MV-4-11 (cell line): Measurements from ENCODE around the gene TCP11.
"Not testable (repeated sequence)": the region's sequence is repeated elsewhere in the genome, so short reads cannot be mapped to it uniquely, and the experiment has no call there.

Source experiments
- DNase-seq: peaks from one replicate; lab custom pipeline; 2025; lab: John Stamatoyannopoulos, UW

Gene TCP11

DNA sequence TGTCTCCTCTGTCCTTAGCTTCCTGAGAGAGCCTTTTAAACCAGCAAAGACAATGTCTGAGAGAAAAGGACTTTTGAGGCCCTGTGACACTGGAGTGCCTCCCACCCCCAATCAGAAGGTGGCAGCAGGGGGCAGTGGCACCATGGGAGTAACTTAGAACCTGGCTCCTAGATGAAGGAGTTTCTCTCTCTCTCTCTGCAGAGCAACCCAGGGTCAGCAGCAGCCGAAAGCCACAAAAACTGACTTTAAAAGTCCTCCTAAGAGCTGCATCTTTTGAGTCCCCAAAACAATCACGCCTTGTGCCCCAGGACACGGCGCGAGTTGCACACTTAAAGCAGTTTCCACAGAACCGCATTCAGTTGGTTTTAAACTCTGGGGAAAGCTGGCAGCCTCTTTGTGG lies 5.3 kb upstream of the TCP11 start:
- peak; percentile 18 for DNase-seq

DNA sequence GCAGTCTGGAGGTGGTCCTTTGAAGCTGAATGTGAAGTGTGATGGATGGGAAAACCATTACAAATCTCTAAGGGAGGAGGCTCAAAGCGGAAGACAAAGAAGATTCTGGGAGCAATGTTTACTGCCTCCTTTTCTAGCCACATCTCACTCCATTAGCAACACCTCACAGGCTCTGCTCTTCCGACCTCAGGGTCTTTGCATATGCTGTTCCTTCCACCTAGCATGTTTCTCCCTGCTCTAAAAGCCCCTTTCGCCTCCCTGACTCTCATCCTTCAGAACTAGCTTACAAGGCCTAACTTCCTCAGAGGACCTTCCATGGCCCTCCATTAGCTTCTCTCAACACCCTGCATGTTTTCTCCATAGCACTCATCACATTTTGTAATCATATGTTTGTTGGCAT lies 4.6 kb upstream of the TCP11 start:
- DNase-seq: no peak

DNA sequence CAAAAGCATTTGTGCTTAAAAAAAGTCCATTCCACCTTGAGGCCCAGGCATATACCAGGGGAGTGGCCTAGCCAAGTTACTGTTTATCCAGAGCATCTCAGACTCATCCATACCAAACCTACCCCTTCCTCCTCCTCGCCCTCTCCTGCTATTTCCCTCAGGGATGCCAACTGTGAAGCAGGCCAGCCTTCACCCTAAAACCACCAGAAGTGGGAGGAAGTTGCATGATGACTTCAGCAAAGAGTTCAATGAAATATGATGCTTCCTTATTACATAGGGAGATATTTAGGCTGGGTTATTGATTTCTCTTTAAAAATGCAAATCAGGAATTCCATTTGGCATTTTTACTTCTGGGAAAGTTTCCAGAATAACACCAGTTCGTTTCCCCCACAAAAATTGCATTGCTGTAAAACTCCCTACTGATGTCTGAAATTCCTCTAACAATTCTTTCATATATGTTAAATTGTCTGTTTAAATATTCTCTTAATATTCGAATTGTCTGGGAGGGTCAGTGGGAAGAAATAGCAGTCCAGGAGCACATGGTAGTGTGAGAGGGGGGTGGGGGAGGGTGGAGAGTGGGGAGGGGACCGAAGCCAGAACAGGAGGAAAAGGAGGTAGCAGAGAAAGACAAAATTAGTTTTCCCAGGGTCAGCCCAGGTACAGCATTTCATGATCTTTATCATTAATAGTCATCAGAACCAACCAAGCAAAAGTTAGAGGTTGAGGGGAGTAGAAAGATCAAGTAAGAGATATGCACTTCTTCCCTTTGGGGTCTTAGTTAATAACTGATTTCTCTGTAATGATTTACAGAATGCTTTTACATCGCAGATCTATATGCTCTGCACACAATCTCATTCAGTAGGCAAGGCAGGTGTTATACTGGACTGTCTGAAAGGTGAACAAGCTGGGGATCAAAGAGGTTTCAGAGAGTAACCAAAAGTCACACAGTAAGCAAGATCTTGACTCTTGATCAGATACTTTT lies 1.7 kb upstream of the TCP11 start:
- DNase-seq: peak; percentile 48

DNA sequence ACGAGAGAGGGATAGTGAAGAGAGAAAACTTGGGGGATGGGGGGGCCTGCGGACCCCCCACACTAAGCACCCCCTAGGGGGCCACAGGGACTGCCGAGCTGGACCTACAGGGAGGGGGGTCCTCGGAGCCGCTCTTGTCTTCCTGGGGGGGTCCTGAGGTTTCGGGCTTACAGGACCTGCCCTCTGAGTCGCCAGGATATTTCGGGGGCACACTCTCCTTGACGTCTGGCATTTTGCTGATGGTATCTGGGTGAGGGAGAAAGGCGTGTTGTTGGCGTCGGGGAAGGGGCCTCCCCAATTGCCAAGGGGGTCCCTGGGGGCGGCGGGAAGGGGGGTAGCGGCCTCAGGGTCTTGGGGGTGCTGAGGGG lies 516 bp downstream of the TCP11 start:
- no peak for DNase-seq

DNA sequence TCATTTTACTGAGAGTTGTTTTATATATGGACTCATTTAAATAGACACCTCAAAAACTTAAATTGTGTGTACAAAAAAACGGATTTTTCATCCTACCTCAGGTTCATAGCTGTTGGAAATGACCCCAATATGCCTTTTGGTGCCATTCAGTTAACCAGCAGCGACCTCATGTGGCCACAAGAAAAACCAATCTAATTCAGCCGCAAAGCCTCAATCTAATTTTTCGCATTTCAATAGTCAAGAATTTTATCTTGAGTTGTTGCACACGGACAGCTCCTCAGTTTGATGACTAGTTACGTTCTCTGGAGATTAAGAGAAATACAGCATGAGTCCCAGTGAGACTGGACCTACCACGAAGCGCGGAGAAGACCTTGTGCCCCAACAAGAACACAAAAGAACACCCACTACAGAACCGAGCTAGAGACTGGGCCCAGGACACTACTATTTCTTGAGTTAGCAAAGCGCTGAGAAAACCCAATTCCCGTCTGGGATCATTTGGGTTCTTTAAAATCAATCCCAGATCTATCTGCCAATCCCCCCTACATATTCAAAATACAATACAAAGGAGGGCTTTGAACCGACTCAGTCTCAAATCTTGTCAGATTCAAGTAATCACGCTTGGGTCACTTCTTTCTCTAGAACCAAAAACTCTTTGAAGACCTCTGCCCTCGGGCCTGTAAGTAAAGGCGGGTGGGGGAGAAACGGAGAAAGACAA lies 1.1 kb downstream of the TCP11 start:
- DNase-seq: peak; percentile 55

DNA sequence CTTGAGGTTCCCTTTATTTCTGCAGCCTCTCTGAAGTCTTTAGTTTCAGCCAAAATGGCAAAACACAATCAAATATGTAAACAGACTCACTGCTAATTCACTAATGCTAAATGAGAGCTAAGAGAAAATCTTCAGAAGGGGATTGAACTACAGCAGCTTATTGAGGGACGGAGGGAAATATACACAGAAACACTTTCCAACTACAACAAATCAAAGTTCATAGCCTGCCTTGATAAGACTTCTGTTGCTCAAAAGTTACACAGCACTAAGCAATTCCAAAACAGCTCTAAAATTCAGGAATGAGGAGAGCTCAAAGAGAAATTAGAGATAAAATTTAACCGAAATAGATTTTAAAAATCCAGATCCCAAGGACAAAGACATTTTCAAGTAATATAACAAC lies 1.7 kb downstream of the TCP11 start:
- DNase-seq: no peak

DNA sequence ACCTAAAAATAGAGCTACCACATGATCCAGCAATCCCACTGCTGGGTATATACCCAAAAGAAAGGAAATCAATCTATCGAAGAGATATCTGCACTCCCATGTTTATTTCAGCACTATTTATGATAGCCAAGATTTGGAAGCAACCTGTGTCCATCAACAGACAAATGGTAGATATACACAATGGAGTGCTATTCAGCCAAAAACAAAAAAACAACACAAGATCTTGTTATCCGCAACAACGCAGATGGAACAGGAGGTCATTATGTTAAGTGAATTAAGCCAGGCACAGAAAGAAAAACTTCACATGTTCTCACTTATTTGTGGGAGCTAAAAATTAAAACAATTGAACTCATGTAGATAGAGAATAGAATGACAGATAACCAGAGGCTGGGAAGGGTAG lies 2.9 kb downstream of the TCP11 start:
- not testable (repeated sequence) for DNase-seq

DNA sequence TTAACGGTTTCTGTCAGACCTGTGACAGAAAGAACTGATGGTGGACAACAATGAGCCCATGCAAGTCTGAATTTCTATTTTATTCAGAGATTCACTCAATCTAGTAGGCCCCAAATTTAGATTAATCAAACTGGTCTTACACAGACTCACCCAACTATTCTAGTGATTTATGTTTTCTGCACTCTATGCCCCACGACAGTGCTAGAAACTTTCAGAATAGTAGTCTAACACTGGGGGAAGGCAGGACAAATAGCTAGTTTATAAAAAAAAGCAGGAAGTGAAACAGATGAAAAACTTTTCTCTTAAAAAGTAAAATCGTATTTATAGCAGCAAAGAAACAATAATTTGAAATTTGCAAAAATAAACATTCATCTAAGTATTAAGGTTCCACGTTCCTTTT lies 5.0 kb downstream of the TCP11 start:
- DNase-seq: peak; percentile 46

DNA sequence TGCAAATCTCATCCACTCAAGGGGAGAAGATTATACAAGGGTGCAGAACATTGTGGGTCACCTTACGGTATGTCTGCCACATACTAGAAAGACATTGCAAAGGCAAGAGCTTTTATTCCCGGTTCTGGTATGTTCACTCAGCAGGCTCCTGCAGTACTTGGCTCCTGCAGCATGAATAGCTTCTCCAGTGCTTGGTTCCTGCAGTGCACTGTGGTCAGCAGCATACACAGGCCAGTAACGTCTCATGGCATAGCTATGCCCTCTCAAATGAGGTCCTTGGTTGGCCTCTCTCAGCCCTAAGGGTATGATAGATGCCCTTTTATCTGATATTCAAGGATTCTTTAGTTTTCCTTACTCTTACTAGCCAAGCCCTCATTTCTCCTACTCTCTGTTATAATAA lies 12.6 kb downstream of the TCP11 start:
- no peak for DNase-seq

DNA sequence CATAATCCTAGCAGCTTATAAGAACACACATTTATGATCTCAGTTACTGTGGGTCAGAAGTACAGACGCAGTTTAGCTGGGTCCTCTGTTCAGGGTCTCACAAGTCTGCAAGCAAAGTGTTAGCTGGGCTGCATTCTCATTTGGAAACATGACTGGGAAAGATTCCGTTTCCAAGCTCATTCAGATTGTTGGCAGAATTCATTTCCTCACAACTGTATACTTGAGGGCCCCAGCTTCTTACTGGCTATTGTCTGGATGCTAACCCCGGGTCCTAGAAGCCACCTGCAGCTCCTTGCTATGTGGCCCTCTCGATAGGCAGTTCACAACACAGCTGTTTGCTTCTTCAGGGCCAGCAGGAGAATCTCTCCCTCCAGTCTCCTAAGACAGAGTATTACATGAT lies 13.1 kb downstream of the TCP11 start:
- no peak for DNase-seq

DNA sequence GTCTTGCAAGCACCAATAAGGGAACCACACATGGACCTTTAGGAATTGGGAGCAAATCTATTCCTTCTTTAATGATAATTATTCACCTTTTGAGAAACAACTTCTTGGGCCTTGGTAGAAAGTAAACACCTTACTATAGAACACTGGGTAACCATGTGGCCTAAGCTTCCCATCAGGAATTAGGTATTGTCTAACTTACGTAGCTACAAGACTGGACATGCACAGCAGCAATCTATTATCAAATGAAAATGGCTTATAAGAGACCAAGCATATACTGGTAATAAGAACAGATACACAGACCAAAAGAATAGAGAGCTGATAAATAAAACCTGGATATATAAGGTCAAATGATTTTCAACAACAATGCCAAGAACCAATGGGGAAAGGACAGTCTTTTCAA lies 16.8 kb downstream of the TCP11 start:
- DNase-seq: no peak

DNA sequence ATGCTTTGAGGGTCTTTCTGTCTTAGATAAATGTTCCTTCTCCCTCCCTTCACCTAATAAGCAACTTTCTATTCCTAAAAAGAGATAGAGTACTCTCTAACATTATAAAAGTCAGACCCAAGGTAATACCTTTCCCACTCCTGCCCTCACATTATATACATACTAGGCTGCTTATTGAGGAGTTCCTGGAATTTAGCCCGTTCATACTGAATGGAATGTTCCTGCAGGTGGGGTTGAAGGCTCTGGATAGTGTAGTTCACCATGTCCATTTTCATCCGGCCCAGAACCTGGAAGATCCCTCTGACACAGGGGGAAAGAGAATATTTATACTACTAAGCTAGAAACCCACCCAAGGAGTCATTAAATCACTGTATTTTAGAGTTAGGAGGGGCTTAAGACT lies 20.4 kb downstream of the TCP11 start:
- no peak for DNase-seq

DNA sequence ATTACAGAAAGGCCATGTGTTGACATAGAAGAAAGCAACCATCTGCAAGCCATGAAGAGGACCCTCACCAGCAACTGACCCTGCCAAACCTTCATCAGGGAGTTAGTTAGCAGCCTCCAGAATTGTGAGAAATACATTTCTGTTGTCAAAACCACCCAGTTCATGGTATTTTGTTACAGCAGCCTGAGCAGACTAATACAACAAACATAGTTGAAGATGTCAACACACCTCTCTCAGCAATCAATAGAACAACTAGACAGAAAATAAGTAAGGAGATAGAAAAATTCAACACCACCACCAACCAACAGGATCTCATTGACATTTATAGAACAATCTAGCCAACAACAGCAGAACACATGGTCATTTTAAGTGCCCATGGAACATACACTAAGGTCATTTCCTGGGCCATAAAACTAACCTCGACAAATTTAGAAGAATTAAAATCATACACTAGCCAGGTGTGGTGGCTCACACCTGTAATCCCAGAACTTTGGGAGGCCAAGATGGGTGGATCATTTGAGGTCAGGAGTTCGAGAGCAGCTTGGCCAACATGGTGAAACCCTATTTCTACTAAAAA lies 32.7 kb downstream of the TCP11 start:
- no peak for DNase-seq

DNA sequence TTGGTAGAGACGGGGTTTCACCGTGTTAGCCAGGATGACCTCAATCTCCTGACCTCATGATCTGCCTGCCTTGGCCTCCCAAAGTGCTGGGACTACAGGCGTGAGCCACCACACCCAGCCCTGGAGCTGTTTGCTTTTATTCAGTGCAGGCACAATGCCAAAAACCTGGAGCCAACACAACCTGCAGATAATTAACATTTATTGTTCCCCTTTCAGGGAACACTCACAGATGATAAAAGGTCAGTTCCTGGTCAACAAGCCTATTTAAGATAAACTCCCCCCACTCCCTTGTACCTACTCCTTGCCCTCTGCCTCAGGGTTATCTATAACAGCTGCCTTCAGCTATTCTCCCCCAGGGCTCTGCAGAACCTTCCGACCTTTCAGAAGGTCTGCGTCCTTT lies 33.4 kb downstream of the TCP11 start:
- DNase-seq: not testable (repeated sequence)

DNA sequence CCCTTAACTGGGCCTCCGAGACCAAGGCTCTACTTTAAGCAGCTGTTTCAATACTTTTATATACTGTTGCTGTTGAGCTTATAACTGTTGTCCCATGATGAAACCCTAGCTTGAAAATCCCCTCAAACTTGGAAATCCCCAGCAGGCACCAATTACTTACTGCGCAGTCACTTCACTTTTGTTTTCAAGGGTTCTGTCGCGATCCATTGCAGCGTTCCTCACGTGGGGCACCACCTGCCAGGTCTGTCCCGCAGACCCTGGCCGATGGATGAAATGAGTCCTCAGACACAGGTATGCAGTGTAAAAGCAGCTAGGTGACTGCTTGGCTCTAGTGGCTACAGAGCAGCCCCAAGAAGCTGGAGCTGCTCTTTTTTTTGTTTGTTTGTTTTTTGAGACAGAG lies 33.9 kb downstream of the TCP11 start:
- DNase-seq: not testable (repeated sequence)

DNA sequence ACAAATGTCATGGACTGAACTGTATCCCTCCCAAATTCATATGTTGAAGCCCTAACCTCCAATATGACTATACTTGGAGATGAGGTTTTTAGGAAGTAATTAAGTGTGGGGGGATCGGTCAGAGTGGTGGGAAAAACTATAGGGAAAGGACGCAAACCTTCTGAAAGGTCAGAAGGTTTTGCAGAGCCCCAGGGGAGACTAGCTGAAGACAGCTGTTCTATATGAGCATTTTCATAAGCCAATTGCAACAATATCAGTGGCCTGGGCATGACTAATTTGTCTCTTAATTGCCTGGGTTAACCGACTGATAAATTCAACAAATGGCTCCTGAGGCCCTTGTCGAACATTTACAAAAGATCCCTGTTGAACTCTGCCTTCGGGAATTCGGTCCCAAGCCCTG lies 35.1 kb downstream of the TCP11 start:
- DNase-seq: not testable (repeated sequence)

DNA sequence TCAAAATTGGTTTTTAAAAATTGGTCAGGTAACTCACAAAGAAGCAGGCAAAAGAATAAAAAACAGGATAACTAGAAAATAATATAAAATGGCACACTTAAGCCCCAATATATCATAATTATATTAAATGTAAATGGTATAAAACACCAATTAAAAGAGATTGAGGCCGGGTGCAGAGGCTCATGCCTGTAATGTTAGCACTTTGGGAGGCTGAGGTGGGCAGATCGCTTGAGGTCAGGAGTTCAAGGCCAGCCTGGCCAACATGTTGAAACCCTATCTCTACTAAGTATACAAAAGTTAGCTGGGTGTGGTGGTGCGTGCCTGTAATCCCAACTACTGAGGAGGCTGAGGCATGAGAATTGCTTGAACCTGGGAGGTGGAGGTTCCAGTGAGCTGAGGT lies 36.1 kb downstream of the TCP11 start:
- no peak for DNase-seq

DNA sequence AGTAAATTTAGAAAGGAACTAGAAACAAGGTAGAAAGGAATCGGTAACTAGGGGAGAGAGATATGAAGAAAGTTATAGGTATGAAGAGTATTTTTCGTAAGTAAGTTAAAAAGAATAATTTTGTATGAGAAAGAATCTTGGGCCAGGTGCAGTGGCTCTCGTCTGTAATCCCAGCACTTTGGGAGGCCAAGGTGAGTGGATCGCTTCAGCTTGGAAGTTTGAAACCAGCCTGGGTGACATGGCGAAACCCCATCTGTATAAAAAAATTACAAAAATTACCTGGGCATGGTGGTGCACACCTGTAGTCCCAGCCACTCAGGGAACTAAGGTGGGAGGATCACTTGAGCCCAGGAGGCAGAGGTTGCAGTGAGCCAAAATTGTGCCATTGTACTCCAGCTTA lies 42.0 kb downstream of the TCP11 start:
- no peak for DNase-seq

DNA sequence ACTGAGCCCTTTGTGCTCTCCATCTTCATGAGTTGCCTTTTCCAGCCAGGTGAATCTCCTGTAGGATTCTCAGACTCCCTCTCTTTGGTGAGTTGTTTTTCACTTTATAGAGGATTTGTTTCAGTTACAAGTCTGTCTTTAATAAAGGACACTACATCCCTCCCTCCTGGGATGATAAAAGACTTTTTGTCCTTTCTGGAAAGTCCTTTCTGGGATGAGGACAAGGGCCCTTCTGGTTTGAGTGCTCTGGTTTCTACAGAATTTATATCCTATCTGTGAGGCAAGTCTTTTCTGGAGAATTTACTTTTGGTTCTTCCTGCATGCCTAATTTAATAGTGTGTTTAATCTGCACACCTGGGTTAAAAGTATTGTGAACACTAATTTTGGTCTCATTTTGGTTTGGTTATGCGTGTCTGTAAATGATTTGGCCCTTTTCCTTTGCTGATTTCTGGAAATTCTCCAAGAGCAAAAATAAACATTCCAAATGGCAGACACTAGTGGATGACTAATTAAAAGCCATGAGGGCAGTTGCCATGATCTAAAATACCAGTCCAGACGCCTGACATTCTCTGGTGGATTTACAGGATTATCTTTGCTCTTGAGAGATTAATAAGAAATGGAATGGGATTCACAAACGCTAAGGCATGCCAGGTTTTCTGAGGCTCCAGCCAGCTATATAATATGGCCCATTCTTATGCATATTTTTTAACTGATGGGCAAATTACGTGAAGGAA lies 44.8 kb downstream of the TCP11 start:
- DNase-seq: no peak

DNA sequence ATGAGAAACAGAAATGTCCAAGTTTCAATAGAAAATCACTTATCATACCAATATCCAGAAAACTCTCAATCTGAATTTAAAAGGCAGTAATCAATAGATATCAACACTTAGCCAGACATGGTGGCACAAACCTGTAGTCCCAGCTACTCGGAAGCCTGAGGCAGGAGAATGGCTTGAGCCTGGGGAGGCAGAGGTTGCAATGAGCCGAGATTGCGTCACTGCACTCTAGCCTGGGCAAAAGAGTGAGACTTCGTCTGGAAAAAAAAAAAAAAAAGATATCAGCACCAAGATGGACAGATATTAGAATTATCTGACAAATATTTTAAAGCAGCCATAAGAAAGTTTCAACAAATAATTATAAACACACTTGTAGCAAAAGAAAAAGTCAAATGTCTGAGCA lies 47.0 kb downstream of the TCP11 start:
- no peak for DNase-seq

DNA sequence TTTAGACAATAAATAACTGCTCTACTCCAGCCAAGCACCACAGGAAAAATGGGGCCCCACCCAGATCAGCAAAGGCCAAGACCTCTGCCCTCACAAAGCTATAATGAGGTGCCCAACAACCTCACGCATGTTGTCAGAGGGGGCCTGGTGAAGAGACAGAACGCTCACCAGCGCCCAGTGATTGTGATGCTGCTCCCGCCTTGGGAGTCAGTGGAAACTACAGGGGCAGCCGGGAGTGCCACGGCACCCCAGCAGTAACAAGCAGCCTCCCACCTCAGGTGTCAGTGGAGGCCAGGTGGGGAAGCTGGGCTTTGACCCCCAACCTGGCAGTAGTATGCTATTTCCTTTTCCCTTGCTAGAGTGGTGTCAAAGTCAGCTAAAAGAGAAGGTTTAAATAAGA lies 47.4 kb downstream of the TCP11 start:
- DNase-seq: no peak

DNA sequence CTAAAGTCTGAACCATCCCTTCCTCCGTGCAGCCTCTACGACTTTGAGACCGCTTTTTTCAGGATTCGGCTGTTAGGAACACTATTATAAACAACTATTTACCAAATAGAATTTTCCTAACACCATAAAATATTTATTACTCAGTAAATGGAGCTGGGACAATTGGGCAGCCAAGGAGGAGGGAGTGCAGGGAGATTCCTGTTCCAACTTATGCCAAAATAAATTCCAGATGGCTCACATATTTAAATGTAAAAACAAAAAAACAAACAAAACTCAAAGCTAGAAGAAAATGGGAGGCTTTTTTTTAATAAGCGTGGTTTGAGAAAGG lies 48.1 kb downstream of the TCP11 start:
- no peak for DNase-seq
